GM12874 (cell line): ENCODE measurements around the gene SHPK.

Experiments used
- TF ChIP-seq, protein P1 (sequence below): IDR thresholded peaks from 2 replicates; pipeline ENCODE4 v1.5.1; 2011; ENCODE audit warnings: low read depth, mild to moderate bottlenecking, control low read depth, low read length, moderate library complexity; ENCODE audit not compliant: insufficient read depth

The SHPK gene

DNA sequence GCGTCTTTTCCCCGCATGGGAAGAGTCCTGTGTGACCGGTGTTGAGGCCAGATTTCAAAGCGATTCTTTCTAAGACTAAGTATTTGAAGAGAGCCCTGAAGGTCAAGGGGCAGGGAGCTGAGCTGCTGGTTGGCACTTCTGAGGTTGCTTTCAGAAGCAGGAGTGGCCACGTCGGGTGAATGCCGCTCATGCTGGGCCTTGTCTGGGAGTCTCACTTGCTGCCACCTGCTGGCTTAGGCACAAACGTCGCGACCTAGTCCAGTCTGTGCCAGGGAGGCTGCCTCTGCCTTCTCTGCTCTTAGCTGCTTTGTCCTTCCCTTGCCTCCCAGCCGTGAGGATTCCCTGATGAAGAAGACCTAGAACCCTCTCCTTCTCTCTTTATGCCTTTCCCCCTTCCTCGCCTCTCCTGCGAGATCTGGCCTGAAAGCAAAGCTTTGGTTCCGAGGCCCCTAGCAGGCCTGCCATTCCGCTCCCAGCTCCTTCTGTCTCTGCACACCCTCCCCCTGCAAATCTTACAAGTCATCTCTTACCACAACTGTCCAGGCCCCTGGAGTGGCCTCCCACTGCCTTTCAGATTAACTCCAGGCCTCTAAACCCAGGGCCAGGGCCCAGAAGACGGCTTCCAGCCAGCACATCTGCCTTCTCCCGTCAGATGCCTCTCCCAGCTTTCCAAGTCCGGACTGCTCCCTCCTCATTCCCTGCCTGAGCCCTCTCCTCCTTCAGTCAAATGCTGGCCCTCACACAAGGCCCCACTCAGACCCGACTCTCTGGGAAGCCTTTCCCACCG lies 11.9 kb upstream of the SHPK start:
- TF ChIP-seq, protein P1, sequence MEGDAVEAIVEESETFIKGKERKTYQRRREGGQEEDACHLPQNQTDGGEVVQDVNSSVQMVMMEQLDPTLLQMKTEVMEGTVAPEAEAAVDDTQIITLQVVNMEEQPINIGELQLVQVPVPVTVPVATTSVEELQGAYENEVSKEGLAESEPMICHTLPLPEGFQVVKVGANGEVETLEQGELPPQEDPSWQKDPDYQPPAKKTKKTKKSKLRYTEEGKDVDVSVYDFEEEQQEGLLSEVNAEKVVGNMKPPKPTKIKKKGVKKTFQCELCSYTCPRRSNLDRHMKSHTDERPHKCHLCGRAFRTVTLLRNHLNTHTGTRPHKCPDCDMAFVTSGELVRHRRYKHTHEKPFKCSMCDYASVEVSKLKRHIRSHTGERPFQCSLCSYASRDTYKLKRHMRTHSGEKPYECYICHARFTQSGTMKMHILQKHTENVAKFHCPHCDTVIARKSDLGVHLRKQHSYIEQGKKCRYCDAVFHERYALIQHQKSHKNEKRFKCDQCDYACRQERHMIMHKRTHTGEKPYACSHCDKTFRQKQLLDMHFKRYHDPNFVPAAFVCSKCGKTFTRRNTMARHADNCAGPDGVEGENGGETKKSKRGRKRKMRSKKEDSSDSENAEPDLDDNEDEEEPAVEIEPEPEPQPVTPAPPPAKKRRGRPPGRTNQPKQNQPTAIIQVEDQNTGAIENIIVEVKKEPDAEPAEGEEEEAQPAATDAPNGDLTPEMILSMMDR: peak; percentile 61

DNA sequence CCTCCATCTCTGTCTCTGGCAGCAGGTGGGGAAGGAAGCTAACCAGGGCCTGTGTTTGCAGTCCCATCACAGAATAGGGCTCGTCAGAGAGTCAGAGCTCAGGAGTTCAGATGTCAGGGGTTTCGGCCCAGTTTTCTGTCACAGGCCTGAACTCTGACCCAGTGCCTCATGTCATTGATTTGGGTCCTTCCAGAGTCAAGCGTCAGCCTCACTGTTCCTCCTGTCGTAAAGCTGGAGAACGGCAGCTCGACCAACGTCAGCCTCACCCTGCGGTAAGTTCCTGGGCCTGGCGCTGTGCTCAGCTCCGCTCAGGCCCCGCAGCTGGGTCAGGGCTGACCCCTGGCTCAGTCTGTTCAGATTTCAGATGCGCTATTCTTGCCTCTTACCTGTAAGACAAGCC lies 11.2 kb upstream of the SHPK start:
- TF ChIP-seq, protein P1: no peak

DNA sequence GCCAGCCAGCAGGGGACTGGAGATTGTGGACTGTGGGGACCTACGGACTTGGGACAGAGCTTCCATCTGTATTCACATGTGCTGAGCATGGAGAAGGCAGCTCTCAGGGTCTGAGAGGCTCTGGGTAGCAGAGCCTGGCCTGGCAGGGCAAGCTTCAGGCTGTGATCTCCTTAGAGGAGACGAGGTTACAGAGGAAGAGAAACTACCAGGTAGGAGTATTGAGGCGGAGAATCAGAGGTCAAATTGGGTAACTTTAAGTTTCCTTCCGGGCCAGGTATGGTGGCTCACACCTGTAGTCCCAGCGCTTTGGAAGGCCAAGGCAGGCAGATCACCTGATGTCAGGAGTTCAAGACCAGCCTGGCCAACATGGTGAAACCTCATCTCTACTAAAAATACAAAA lies 9.3 kb upstream of the SHPK start:
- TF ChIP-seq, protein P1: no peak

DNA sequence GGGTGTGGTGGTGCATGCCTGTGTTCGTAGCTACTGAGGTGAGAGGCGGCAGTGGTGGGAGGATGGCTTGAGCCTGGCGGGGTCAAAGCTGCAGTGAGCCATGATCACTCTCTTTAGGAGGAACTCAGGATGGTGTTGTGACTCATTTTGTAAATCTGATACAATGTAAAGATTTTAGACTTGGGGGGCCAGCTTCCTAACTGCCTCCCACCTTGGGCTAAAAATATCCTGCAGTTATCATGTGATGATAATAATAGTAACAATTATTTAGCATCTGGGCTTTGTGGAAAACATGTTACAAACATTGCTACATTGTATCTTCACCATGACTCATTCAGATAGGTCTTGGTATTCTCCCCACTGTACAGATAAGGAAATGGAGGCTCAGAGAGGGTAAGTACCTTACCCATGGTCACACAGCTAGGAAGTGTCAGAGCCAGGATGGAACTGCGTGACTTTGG lies 7.9 kb upstream of the SHPK start:
- TF ChIP-seq, protein P1: no peak

DNA sequence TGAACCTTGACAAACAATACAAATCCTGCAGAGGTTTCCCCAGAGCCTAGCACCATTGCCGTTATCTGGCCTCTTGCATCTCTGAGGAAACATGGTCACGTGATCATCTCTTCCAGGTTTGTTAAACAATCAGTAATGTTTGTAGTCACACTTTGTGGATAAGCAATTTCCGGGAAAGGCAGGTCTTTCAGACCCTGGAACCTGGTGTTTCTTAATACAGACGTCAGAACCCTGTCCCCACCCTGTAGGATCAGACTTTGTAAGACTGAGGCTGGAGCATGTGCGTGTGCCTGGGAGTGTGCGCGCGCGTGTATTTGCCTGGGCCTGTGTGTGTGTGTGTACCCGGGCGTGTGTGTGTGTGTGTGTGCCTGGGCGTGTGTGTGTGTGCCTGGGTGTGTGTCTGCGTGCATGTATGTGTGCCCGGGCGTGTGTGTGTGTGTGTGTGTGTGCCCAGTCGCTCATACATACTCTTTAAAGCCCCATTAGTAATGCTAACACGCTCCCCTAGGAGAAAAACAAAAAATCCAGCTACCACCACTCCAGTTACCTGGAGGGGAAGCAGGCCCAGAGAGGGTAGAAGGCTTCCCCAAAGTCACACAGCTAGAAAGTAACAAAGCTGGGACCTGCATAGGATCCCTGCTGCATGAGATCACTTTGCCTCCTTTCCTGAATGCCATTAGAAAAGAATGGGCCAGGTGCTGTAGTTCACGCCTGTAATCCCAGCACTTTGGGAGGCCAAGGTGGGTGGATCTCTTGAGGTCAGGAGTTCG lies 5.9 kb upstream of the SHPK start:
- TF ChIP-seq, protein P1: no peak

DNA sequence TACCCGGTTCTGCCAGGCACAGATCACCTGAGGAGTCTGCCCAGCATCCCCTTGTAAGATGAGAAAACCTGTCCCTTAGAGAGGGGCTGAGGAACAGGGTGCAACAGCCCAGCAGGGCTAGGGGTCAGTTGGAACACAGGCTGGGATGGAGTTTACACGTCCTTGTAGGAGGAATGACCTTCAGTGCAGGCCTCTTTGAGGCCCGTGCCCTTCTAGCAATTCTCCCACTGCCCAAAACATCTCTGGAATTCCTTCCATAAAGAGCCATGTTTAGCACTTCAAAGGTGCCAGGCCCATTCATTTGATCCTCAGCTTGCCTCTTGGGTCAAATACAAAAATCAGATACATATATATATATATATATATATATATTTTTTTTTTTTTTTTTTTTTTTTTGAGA lies 5.0 kb upstream of the SHPK start:
- TF ChIP-seq, protein P1: no peak

DNA sequence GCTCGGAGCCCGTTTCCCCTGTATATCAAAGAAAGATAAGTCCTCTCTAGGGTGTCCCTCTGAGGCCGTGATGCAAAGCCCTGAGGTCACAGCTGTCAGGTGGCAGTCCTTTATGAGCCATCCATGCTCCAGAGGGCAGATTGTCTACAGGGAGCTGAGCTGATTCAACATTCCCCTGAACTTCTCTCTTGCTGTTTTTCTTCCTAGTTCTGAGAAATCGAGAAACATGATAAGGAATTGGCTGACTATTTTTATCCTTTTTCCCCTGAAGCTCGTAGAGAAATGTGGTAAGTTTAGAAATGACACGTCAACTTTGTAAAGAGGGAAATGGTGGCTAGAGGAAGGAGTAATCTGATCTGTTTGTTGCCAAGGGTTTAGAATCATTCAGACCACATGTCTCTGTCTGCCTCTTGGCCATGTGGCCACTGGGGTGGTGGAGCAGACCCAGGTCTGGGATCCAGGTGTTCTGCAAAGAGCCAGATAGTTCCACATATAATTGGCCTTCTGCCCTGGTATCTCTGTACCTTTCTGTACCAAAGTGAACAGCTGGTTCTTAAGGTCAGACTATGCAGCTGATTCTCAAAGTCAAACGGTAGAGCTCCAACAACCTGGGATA lies 4.0 kb upstream of the SHPK start:
- TF ChIP-seq, protein P1: no peak
